Measurements from ENCODE around the gene ADORA1.

- TF ChIP-seq CTCF (IDR thresholded peaks at IDR 0.05; ENCODE audit: low read depth, low read length, missing input control) (no peak), FOXA2 (IDR thresholded peaks at IDR 0.05) (no peak), RAD21 (IDR thresholded peaks at IDR 0.05) (no peak), EGR1 (IDR thresholded peaks at IDR 0.05; ENCODE audit: low read depth in 2 of 2) (no peak)
Observed at GRCh38 chr1:203099805-203100515, 27.6 kb upstream of the ADORA1 start.
